ENCODE data around the gene FAM186B.

FAM186B gene

DNA sequence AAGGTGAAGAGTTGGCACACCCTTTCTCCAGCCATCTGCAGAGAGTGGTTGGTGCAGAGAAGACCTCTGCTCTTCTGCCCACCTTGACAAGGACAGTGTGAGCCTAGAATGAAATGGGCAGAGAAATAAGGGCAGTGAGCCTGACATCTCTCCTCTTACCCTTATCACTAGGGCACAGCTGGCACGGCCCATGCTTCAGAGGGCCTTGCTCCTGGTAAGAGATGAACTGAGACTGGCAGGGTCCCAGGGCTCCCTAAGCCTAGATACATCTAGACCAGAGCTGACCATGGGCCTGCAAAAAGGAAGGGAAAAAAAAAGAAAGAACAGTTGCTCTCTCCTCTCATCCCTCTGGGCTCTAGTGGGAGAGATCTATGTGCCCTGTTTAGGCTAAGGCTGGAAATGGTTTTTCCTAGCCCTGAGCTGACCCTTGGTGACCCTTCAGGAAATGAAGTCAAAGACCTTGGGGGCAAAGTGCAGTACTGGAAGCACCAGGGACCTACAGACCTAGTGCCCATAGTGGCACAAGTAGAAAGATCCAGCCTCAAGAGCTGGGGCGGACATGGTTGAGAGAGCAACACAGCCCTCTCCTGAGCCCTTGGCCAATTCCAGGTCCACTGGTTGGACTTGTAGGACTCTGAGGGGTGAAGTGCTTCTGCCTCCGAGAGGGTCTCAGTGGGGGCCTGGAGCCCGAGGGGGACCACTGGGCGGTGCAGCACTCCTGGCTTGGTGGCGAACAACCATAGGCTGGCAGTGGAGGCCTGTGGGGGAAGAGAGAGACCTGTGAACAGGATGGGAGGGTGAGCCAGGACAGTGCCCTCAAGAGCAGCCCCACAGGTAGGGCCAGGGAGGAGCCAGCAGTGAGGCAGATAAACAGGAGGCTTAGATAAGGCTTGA lies 40.0 kb upstream of the FAM186B start:
- no peaks in the 10 kb centered on the region for H3F3A ChIP-seq (ENCODE audit: insufficient read depth, low read length)
- no peaks in the 10 kb centered on the region for H3K9me2 ChIP-seq (ENCODE audit: low read depth, low read length)
- H3K27ac ChIP-seq (ENCODE audit: low read depth, low read length, poor library complexity, severe bottlenecking) = no peak overlapping the region
- no peaks in the 10 kb centered on the region for H4K20me1 ChIP-seq (ENCODE audit: insufficient read depth, low read length)
- H3K27me3 ChIP-seq (ENCODE audit: insufficient read depth, low read length) = no peaks in the 10 kb centered on the region; the same call in 1 of the 2 replicates
- no peaks in the 10 kb centered on the region for H3K79me2 ChIP-seq (ENCODE audit: insufficient read depth, low read length)
- no peak overlapping the region for H2AFZ ChIP-seq (ENCODE audit: low read length)
- no peak overlapping the region for H3K9ac ChIP-seq (ENCODE audit: low read length)
- H3K4me2 ChIP-seq (ENCODE audit: low read length) = no peak overlapping the region
- no peak for TF ChIP-seq EZH2 (IDR thresholded peaks at IDR 0.05; ENCODE audit: borderline replicate concordance, low read length)
- TF ChIP-seq CTCF (IDR thresholded peaks at IDR 0.05; ENCODE audit: low read length) = no peak
- no peaks in the 10 kb centered on the region for H3K9me3 ChIP-seq (ENCODE audit: low read length)
- H3K36me3 ChIP-seq (ENCODE audit: insufficient read depth, low read length) = no peaks in the 10 kb centered on the region
- no peaks in the 10 kb centered on the region for H3K4me1 ChIP-seq (ENCODE audit: insufficient read depth, low read length, severe bottlenecking)
- H3K4me3 ChIP-seq (ENCODE audit: low read depth, low read length, poor library complexity, severe bottlenecking) = no peak overlapping the region

DNA sequence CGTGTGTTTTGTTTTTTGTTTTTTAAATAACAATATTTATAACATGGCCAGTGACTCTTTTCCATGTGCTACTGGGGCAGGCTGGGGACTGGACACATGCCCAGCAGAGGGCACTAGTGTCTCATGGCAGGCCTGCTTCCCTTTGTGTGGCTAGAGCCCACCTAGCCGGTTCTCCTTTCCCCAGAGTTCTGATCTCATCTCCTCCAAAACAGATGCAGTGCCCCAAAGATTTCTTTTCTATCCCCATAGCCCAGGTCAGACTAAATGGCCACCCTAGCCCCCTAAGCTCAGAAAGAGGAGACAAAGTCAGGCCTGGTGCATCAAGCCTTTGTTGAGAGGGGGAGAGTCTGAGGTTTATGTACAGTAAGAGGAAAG lies 39.2 kb upstream of the FAM186B start:
- Histone ChIP-seq H3K9ac (ENCODE audit: low read length) (no peak overlapping the region), H3K36me3 (ENCODE audit: insufficient read depth, low read length) (no peaks in the 10 kb centered on the region), H3K9me2 (ENCODE audit: low read depth, low read length) (no peaks in the 10 kb centered on the region), H2AFZ (ENCODE audit: low read length) (no peak overlapping the region), H3K4me3 (ENCODE audit: low read depth, low read length, poor library complexity, severe bottlenecking) (no peak overlapping the region), H4K20me1 (ENCODE audit: insufficient read depth, low read length) (no peaks in the 10 kb centered on the region), H3F3A (ENCODE audit: insufficient read depth, low read length) (no peaks in the 10 kb centered on the region), H3K27me3 (ENCODE audit: insufficient read depth, low read length) (no peaks in the 10 kb centered on the region; the same call in 1 of the 2 replicates), H3K79me2 (ENCODE audit: insufficient read depth, low read length) (no peaks in the 10 kb centered on the region), H3K4me2 (ENCODE audit: low read length) (no peak overlapping the region), H3K4me1 (ENCODE audit: insufficient read depth, low read length, severe bottlenecking) (no peaks in the 10 kb centered on the region), H3K27ac (ENCODE audit: low read depth, low read length, poor library complexity, severe bottlenecking) (no peak overlapping the region), H3K9me3 (ENCODE audit: low read length) (no peaks in the 10 kb centered on the region)
- TF ChIP-seq CTCF (IDR thresholded peaks at IDR 0.05; ENCODE audit: low read length) = peak; percentile 97
- no peak for TF ChIP-seq EZH2 (IDR thresholded peaks at IDR 0.05; ENCODE audit: borderline replicate concordance, low read length)

- Histone ChIP-seq H3F3A (ENCODE audit: insufficient read depth, low read length) (no peaks in the 10 kb centered on the region), H3K9me2 (ENCODE audit: low read depth, low read length) (no peaks in the 10 kb centered on the region), H3K27me3 (ENCODE audit: insufficient read depth, low read length) (no peaks in the 10 kb centered on the region; the same call in 1 of the 2 replicates), H3K4me2 (ENCODE audit: low read length) (no peak overlapping the region), H3K36me3 (ENCODE audit: insufficient read depth, low read length) (no peaks in the 10 kb centered on the region), H4K20me1 (ENCODE audit: insufficient read depth, low read length) (no peaks in the 10 kb centered on the region), H3K4me1 (ENCODE audit: insufficient read depth, low read length, severe bottlenecking) (no peaks in the 10 kb centered on the region), H3K4me3 (ENCODE audit: low read depth, low read length, poor library complexity, severe bottlenecking) (no peak overlapping the region), H3K79me2 (ENCODE audit: insufficient read depth, low read length) (no peaks in the 10 kb centered on the region), H2AFZ (ENCODE audit: low read length) (no peak overlapping the region), H3K9me3 (ENCODE audit: low read length) (no peaks in the 10 kb centered on the region), H3K27ac (ENCODE audit: low read depth, low read length, poor library complexity, severe bottlenecking) (no peak overlapping the region), H3K9ac (ENCODE audit: low read length) (no peak overlapping the region)
- TF ChIP-seq EZH2 (IDR thresholded peaks at IDR 0.05; ENCODE audit: borderline replicate concordance, low read length) (no peak), CTCF (IDR thresholded peaks at IDR 0.05; ENCODE audit: low read length) (no peak)
Observed at GRCh38 chr12:49643961-49644619, 38.7 kb upstream of the FAM186B start.
